ENCODE results near the gene TAF11L8.
A peak's percentile ranks its signal among the peaks of the same experiment; 100 is the strongest.

GRCh38 chr5:17620627-17621026 lies 29.9 kb upstream of the TAF11L8 start:
- TF ChIP-seq EZH2 (IDR thresholded peaks at IDR 0.05; ENCODE audit: borderline replicate concordance, low read depth, low read length, poor library complexity, severe bottlenecking) (no peak), CTCF (conservative IDR thresholded peaks at IDR 0.05; ENCODE audit: low read depth, low read length) (peak; percentile 36; the same call in 1 of the 2 replicates)
